ENCODE results near the gene SPECC1L.

GRCh38 chr22:24402460-24403192 is 132.0 kb downstream of the SPECC1L start:
- TF ChIP-seq POLR2AphosphoS5 (IDR thresholded peaks at IDR 0.05; ENCODE audit: low read depth, low read length): no peak
- no peak for TF ChIP-seq SIN3A (IDR thresholded peaks at IDR 0.05; ENCODE audit: borderline replicate concordance, insufficient read depth, low read length)
